IMR-90 (cell line): ENCODE results near the gene KLF2.

Experiments
- CTCF ChIP-seq: conservative IDR thresholded peaks from 2 replicates; pipeline ENCODE4 v1.5.1; 2012; ENCODE audit warnings: mild to moderate bottlenecking, low read depth, low read length, improper control_type of control experiment
- MXI1 ChIP-seq: IDR thresholded peaks from 2 replicates; pipeline ENCODE4 v1.6.1; 2012; ENCODE audit warnings: low read depth, mild to moderate bottlenecking, low read length, moderate library complexity, borderline replicate concordance
- POLR2A ChIP-seq: IDR thresholded peaks from 2 replicates; pipeline ENCODE4 v1.6.1; 2012; ENCODE audit warnings: mild to moderate bottlenecking, low read depth, low read length
- RAD21 ChIP-seq: IDR thresholded peaks from 2 replicates; pipeline ENCODE4 v1.6.1; 2012; ENCODE audit warnings: low read length, improper control_type of control experiment

- TF ChIP-seq MXI1 = no peak
- no peak for TF ChIP-seq CTCF
- no peak for TF ChIP-seq POLR2A
- no peak for TF ChIP-seq RAD21
Measured at GRCh38 chr19:16360738-16361137, 36.1 kb downstream of the KLF2 start.
